ENCODE data around the gene KY.

- TF ChIP-seq EP300 (IDR thresholded peaks at IDR 0.05; ENCODE audit: borderline replicate concordance) (no peak), EGR1 (IDR thresholded peaks at IDR 0.05) (no peak)
Measured at GRCh38 chr3:134665243-134665642, 14.4 kb upstream of the KY start.

Data from Ishikawa (cell line).